ENCODE results near the gene RNLS. TPM values are rescaled to one million over a fixed set of nuclear protein-coding genes. Genes with fewer than 3 reads are reported as not detected.

Gene RNLS
- total and polyA plus RNA-seq, 7 donors = 3.9 to 19.2 (median 8.8) TPM

DNA sequence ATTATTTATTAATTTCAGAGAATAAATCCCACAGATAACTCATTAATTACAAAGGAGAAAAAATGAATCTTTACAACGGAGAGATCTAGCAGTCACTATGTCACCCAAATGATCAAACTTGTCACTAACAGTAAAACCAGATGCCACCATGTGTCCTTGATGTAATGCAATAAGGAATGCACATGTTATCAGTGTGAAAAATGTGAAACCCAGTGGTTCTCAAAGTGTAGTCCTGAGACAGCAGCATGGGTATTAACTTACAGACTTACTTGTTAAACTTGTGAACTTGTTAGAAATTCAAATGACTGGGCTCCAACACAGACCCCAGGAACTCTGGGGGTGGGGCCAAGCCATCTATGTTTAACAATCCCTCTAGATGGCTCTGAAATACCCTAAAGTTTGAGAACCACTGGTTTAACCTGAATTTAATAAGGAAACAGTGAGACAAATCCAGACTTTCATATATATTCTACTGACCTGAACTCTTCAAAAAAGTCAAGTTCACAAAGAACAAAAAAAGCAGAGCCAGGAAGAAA lies 77.4 kb downstream of the RNLS start:
- Histone ChIP-seq H3K9me3 (no peaks in the 10 kb centered on the region), H3K4me3 (no peak overlapping the region), H3K4me1 (no peaks in the 10 kb centered on the region), H3K27ac (no peak overlapping the region), H3K27me3 (no peaks in the 10 kb centered on the region), H3K36me3 (no peaks in the 10 kb centered on the region)
- WGBS, 2 donors = 86 to 94% methylated on average over 1 of the region's 1 CpG
- intact Hi-C loops (cut with DNase I) = no loop called here
- TF ChIP-seq POLR2A (IDR thresholded peaks at IDR 0.05) (no peak), EP300 (IDR thresholded peaks at IDR 0.05) (no peak), CTCF (IDR thresholded peaks at IDR 0.05) (no peak), POLR2AphosphoS5 (IDR thresholded peaks at IDR 0.05) (no peak)
- no peak for DNase-seq

GRCh38 chr10:88505265-88505664 lies 77.9 kb downstream of the RNLS start:
- intact Hi-C loops (cut with DNase I) = no loop called here
- no peaks in the 10 kb centered on the region for H3K9me3 ChIP-seq
- no peak overlapping the region for H3K27ac ChIP-seq
- no peak for DNase-seq
- TF ChIP-seq CTCF (IDR thresholded peaks at IDR 0.05) = no peak
- no peak for TF ChIP-seq POLR2AphosphoS5 (IDR thresholded peaks at IDR 0.05)
- no peak for TF ChIP-seq POLR2A (IDR thresholded peaks at IDR 0.05)
- TF ChIP-seq EP300 (IDR thresholded peaks at IDR 0.05) = no peak
- H3K27me3 ChIP-seq = no peaks in the 10 kb centered on the region
- 90 to 94% methylated on average over 1 of the region's 1 CpG for WGBS, 2 donors
- no peaks in the 10 kb centered on the region for H3K4me1 ChIP-seq
- H3K36me3 ChIP-seq = no peaks in the 10 kb centered on the region
- H3K4me3 ChIP-seq = no peak overlapping the region

DNA sequence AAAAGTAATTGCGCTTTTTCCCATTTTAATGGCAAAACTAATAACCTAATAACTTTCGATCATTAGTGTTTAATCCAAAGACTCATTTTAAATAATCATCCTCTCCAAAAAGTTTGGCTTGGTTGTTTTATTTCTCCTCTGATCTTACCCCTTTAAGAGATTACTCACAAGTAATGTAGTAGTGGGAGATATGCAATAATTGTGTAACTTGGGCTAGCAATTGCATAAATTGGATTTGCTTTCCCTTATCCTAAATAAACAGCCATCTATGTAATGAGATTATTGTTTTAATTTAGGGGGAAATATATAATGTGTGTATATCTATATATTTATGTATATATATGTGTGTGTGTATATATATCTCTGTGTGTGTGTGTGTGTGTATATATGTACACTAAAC lies 82.5 kb downstream of the RNLS start:
- Histone ChIP-seq H3K4me1 (no peaks in the 10 kb centered on the region), H3K36me3 (no peaks in the 10 kb centered on the region), H3K4me3 (no peak overlapping the region), H3K9me3 (no peaks in the 10 kb centered on the region), H3K27ac (no peak overlapping the region), H3K27me3 (no peaks in the 10 kb centered on the region)
- TF ChIP-seq EP300 (IDR thresholded peaks at IDR 0.05) (no peak), POLR2A (IDR thresholded peaks at IDR 0.05) (no peak), POLR2AphosphoS5 (IDR thresholded peaks at IDR 0.05) (no peak), CTCF (IDR thresholded peaks at IDR 0.05) (no peak)
- intact Hi-C loops (cut with DNase I) = no loop called here
- WGBS, 2 donors = 97 to 98% methylated on average over 2 of the region's 2 CpGs
- DNase-seq = no peak

DNA sequence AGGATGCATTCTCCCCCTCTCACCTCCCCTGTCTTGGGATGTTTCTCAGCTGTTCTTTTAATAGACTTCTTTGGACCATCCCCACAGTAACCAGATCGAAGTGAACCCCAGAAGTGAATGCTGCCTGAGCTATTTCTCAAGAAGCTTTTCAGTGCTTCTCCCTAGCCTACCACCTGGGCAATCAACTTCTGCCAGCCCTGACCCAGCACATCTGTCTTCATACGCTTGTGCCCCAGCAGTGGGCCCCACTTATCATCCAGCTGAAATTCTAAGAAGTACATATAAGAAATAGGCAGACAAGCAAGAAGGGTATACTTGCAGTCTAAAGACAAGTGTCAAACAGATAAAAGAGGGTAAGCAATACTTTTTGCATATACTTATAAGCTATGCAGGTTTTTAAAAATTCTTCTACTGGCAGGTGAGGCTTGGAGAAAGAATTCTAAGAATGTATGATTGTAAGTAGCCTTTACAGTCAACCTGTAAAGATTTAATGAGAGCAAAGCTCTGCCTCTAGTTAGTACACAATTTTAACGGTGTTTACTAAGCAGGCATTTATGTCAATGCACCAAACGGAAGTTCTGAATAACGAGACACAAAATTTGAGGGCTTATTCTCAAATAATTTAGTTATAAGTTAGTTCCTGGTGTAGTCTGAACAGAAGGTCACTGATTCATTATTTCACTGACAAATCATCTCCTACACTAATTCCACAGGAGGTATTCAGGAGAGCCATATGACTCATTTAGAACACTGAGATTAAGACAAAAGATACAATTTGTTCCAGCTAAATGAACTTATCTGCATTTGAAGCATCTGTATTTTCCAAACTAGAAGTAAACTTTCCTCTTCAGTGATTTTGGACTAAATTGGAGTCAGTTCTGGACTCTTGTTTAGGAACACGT lies 83.3 kb downstream of the RNLS start:
- intact Hi-C loops (cut with DNase I) = no loop called here
- TF ChIP-seq POLR2AphosphoS5 (IDR thresholded peaks at IDR 0.05) = no peak
- no peak for TF ChIP-seq POLR2A (IDR thresholded peaks at IDR 0.05)
- TF ChIP-seq EP300 (IDR thresholded peaks at IDR 0.05) = no peak
- no peak for TF ChIP-seq CTCF (IDR thresholded peaks at IDR 0.05)
- H3K4me3 ChIP-seq = no peak overlapping the region
- H3K4me1 ChIP-seq = peaks cover 0 to under 1% (median 0%) of the 10 kb centered on the region in 4 donors
- no peaks in the 10 kb centered on the region for H3K27me3 ChIP-seq
- 74 to 82% methylated on average over 6 of the region's 6 CpGs for WGBS, 2 donors
- no peak for DNase-seq
- H3K27ac ChIP-seq = no peak overlapping the region
- no peaks in the 10 kb centered on the region for H3K9me3 ChIP-seq
- H3K36me3 ChIP-seq = no peaks in the 10 kb centered on the region

All from sigmoid colon (tissue), 7 donors.